NCI-H446 treated with DMSO at 0.1 percent for 48 hours (cell line): ENCODE data around the gene PGGHG.
"Not testable (repeated sequence)": the region's sequence is repeated elsewhere in the genome, so short reads cannot be mapped to it uniquely, and the experiment has no call there.

Experiments used
- DNase-seq: peaks from one replicate; lab custom pipeline; 2025; lab: John Stamatoyannopoulos, UW

PGGHG gene

DNA sequence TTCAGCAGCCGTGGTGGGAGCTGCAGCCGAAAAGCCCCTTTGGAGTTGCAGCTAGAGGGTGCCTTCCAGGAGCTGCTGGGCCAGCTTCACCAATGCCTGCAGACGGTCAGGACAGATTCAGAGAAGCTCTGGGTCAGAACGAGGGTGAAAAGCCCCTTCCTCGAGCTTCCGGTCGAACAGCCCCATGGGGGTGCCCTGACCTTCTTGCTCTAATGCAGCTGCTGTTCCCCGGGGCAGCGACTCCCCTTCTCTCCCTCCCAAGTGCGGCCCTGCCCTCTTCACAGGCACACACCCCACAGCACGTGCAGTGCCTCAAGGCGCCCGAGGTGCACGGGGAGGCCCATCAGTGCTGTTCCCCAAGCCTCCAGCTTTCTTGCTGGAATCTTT is 41.4 kb downstream of the PGGHG start:
- no peak for DNase-seq

DNA sequence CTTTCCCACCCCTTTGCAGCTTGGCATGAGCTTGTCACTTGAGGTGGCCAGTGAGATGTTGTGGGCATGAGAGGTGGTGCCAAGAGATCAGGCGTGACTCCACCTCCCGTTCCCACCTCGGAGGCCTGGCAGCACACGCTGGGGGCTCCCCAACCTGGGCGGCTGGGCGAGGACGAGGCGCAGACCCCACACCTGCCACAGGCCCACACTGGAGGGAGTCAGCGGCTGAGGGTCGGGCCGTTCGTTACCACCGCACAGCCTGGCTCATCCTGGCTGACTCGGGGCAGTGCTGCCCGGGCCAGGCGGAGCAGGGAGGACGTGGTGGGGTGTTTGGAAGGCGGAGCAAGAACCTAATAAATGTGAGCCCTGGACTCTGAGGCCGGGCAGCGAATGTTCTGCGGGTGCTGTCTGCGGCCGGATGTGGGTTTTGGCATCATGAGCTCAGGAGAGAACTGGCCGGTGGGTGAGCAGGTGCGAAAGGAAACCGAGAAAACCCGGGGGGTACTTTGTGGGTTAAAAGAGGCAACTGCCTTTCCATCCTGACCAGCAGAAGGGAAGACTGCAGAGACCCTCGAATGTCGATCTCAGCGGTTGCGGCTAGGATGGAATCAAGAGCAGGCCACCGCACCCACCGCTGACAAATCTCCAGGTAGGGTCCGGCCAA is 41.9 kb downstream of the PGGHG start:
- no peak for DNase-seq

DNA sequence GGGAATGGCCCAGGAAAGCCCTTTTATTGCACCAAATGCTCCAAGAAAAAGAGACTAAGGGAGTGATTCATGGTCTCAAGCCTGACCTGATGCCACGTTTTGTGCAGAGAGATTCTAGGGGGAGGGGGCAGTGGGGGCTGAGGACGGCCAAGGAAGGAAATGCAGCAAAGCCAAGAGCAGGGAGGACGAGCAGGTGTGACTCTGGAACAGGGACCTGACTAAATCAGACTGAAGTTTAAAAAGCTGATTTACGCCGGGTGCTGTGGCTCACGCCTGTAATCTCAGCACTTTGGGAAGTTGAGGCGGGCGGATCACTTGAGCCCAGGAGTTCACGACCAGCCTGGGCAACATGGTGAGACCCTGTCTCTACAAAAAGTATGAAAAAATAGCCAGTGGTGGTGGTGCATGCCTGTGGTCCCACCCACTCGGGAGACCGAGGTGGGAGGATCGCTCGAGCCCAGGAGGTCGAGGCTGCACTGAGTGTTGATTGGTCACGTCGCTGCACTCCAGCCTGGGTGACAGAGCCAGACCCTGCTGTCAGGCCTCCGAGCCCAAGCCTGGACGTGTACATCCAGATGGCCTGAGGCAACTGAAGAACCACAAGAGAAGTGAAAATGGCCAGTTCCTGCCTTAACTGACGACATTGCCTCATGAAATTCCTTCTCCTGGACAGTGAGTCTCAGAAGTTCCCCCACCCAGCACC is 42.6 kb downstream of the PGGHG start:
- DNase-seq = no peak

GRCh38 chr11:332651-333480 is 43.9 kb downstream of the PGGHG start:
- DNase-seq = no peak

DNA sequence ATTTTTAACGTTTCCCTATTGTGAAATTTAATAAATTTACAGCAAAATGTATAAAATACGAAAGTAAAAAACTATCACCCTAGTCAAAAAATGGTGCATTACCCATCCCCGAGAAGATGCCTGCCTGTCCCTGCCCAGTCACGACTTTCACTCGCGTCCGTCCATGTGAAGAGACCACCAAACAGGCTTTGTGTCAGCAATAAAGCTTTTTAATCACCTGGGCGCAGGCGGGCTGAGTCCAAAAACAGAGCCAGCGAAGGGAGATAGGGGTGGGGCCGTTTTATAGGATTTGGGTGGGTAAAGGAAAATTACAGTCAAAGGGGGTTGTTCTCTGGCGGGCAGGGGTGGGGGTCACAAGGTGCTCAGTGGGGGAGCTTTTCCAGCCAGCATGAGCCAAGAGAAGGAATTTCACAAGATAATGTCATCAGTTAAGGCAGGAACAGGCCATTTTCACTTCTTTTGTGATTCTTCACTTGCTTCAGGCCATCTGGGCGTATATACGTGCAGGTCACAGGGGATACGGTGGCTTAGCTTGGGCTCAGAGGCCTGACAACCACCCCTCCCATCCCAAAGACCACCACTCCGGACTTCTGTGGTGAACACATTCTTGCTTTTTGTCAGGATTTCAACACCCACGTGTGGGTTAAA is 44.8 kb downstream of the PGGHG start:
- not testable (repeated sequence) for DNase-seq

DNA sequence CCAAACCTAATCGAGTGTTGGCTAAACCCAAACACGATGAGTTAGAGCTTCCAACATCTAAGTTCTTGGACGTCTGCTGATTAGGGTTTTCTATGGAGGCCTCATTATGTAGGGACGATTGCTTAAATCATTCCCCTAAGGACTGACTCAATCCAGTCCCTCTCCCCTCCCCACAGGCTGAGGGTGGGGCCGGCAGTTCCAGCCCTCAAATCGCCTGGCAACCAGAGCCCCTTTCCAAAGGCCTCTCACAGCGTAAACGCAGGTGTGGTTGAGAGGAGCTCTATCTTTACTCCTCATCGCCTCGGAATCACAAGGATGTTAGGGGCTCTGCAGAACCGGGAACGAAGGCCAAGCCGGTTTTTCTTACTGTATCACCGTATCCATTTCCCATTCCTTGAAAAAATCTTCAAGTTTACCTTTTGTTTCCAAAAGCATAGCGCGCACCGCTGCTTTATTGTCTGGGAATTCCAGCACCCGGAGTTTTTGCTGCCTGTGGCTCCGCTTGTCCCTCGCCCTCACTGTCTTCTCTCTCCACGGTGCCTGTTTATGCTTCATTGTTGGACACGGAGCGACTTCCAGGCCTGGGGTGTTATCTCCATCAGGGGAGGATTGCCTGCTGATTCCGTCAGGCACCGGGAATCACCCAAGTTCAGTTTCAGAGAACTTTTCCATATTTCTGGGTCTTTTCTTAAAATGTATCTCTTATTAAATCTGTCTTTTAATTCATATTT is 45.5 kb downstream of the PGGHG start:
- DNase-seq = no peak

GRCh38 chr11:335779-336658 is 47.1 kb downstream of the PGGHG start:
- DNase-seq = no peak

- no peak for DNase-seq
Observed at GRCh38 chr11:336659-337198, 47.8 kb downstream of the PGGHG start.

GRCh38 chr11:337711-338110 is 48.8 kb downstream of the PGGHG start:
- no peak for DNase-seq

DNA sequence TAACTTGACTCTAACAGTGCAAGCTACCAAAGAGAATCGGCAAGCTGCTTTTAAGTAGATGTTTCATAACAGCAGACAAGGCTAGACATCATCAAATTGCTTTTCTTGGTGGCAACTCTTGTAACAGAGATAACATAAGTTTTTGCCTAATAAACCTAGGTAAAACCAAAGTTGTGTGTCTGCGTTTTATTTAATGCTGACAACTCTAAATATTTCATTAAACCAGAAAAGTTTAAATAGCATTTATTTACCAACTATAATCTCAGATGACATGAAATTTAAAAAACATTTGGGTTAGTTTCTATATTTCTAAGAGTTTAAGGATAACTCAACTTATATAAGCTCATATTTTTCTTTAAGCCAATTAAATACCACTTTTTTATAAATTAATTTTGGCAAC is 51.0 kb downstream of the PGGHG start:
- DNase-seq = no peak

- DNase-seq = no peak
Observed at GRCh38 chr11:340539-341512, 51.9 kb downstream of the PGGHG start.

DNA sequence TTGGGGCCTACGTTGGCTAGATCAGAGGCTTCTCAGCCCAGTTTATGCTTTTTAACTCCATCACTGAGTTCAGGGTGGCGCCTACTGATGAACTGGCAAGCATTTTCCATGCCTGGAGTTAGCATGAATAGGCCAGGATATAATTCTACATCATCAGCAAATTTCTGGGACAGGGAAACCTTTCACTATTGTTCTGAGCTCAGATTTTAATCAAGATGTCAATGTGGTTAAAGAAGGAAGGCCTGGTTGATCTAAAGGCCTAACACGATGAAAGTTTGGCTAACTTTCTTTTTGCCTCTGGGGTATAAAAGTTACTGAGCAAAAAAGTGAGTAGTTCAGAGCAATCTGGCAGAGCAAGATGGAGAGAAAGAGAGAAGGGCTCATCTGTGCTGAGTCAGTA is 53.4 kb downstream of the PGGHG start:
- no peak for DNase-seq

DNA sequence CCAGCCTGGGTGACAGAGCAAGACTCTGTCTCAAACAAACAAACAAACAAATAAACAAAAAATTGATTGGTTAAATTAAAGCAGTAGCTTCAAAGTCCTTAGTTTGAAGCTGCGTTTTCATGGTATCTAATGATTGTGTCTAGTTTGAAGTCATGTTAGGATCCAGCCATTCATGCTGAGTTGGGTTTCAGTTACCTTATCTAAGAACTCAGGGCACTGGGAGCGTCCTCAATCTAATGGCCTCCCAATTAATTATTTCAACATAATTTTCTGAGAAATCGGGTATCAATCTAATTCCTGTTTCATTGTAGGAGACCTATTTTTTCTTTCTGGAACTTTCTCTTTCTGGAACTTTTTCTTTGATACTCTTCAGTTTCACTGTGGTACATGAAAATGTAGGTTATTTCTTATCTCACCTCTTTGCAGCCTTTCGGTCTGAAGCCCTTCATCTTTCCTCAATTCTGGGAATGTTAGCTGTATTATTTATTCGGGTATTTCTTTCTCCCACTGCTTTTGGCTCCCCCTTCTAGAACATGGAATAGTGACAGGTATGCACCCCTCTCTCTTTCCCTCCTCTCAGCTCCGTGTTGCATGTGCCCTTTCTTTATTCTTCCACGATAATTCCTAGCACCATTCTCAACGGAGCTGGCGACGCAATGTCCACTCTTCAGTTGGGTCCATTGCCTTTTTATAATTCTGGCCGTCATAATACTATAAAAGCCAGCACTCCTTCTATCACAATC is 56.1 kb downstream of the PGGHG start:
- DNase-seq = no peak
